HG03097 (cell line): ENCODE results near the gene GPR55.
"Not testable (repeated sequence)": the region's sequence is repeated elsewhere in the genome, so short reads cannot be mapped to it uniquely, and the experiment has no call there.

Experiments
- ATAC-seq: cut with Tn5 transposase; IDR thresholded peaks from one replicate; pipeline ENCODE4 v1.9.1; 2021; ENCODE audit not compliant: unreplicated experiment, low FRiP score

Gene GPR55

GRCh38 chr2:230924470-230925341 lies at the start of gene GPR55:
Gene GPR55, minus strand, starts transcription at chr2:230925242. Its CDS starts 14,280 bp downstream, at chr2:230910962.
- ATAC-seq, result peak; percentile 32

GRCh38 chr2:230974096-230974913 lies 49.3 kb upstream of the GPR55 start:
- peak; percentile 86 for ATAC-seq

GRCh38 chr2:230972046-230972445 lies 47.0 kb upstream of the GPR55 start:
- ATAC-seq, result no peak

GRCh38 chr2:230969659-230970015 lies 44.6 kb upstream of the GPR55 start:
- ATAC-seq, result no peak

- no peak for ATAC-seq
These were observed 44.0 kb upstream of the GPR55 start for GRCh38 chr2:230968921-230969658.

- ATAC-seq, result not testable (repeated sequence)
These were observed 43.3 kb upstream of the GPR55 start for GRCh38 chr2:230968314-230968713.

- no peak for ATAC-seq
These were observed 42.1 kb upstream of the GPR55 start for GRCh38 chr2:230967113-230967512.

GRCh38 chr2:230964136-230964730 lies 39.2 kb upstream of the GPR55 start:
- no peak for ATAC-seq

- no peak for ATAC-seq
These were observed 36.0 kb upstream of the GPR55 start for GRCh38 chr2:230961091-230961491.

GRCh38 chr2:230960026-230960425 lies 35.0 kb upstream of the GPR55 start:
- no peak for ATAC-seq

- no peak for ATAC-seq
These were observed 34.0 kb upstream of the GPR55 start for GRCh38 chr2:230958820-230959756.

- ATAC-seq, result no peak
These were observed 32.8 kb upstream of the GPR55 start for GRCh38 chr2:230957756-230958391.

GRCh38 chr2:230956827-230957755 lies 32.0 kb upstream of the GPR55 start:
- peak; percentile 49 for ATAC-seq

GRCh38 chr2:230955163-230955737 lies 30.2 kb upstream of the GPR55 start:
- ATAC-seq, result no peak

- no peak for ATAC-seq
These were observed 29.7 kb upstream of the GPR55 start for GRCh38 chr2:230954746-230955145.

- peak; percentile 32 for ATAC-seq
These were observed 28.8 kb upstream of the GPR55 start for GRCh38 chr2:230953845-230954244.

- no peak for ATAC-seq
These were observed 27.3 kb upstream of the GPR55 start for GRCh38 chr2:230952226-230952956.
